HepG2 (cell line): ENCODE results near the gene SIRT7. TPM values are rescaled to one million over a fixed set of nuclear protein-coding genes. Genes with fewer than 3 reads are reported as not detected.

Experiments
- AHR ChIP-seq: IDR thresholded peaks from 2 replicates; pipeline ENCODE4 v1.6.1; 2018; ENCODE audit warnings: missing genetic modification reagents, missing compliant biosample characterization
- ARID4A ChIP-seq: sonication (generic); formaldehyde crosslinking; IDR thresholded peaks from 2 replicates; pipeline ENCODE4 v1.5.0; 2020; ENCODE audit warnings: mild to moderate bottlenecking, missing genetic modification reagents, borderline replicate concordance
- BATF2 ChIP-seq: sonication (generic); formaldehyde crosslinking; IDR thresholded peaks from 2 replicates; pipeline ENCODE4 v1.8.0; 2022; ENCODE audit warnings: mild to moderate bottlenecking, missing genetic modification reagents, moderate library complexity
- DBP ChIP-seq: sonication (generic); formaldehyde crosslinking; IDR thresholded peaks from 2 replicates; pipeline ENCODE4 v1.4.0; 2020; ENCODE audit warnings: missing genetic modification reagents; ENCODE audit errors: not compliant biosample characterization
- HNF4G ChIP-seq, 2 experiments: sonication (generic) in 1 of 2; formaldehyde crosslinking in 1 of 2; IDR thresholded peaks; 2 replicates each; pipeline versions ENCODE4 v1.4.0 to v1.6.1; 2011 to 2020; ENCODE audit warnings: borderline replicate concordance in 2 of 2, low read depth in 2 of 2, mild to moderate bottlenecking in 2 of 2, low read length in 1 of 2, missing genetic modification reagents in 1 of 2, moderate library complexity in 1 of 2
- ISL2 ChIP-seq: sonication (generic); formaldehyde crosslinking; IDR thresholded peaks from 2 replicates; pipeline ENCODE4 v1.5.0; 2020; ENCODE audit warnings: missing genetic modification reagents
- KLF12 ChIP-seq: sonication (generic); formaldehyde crosslinking; IDR thresholded peaks from 2 replicates; pipeline ENCODE4 v1.4.0; 2020; ENCODE audit warnings: missing genetic modification reagents, borderline replicate concordance
- MTF2 ChIP-seq: sonication (generic); formaldehyde crosslinking; IDR thresholded peaks from 2 replicates; pipeline ENCODE4 v1.5.0; 2020; ENCODE audit warnings: missing genetic modification reagents, borderline replicate concordance
- NCOA5 ChIP-seq: sonication (generic); formaldehyde crosslinking; IDR thresholded peaks from 2 replicates; pipeline ENCODE4 v1.4.0; 2020; ENCODE audit warnings: missing genetic modification reagents
- NFE2L1 ChIP-seq: sonication (generic); formaldehyde crosslinking; IDR thresholded peaks from 2 replicates; pipeline ENCODE4 v1.4.0; 2020; ENCODE audit warnings: missing genetic modification reagents, mild to moderate bottlenecking, borderline replicate concordance
- ZBTB1 ChIP-seq: sonication (generic); formaldehyde crosslinking; IDR thresholded peaks from 2 replicates; pipeline ENCODE4 v1.4.0; 2020; ENCODE audit warnings: missing genetic modification reagents, borderline replicate concordance
- ZFP36L1 ChIP-seq: sonication (generic); formaldehyde crosslinking; IDR thresholded peaks from 2 replicates; pipeline ENCODE4 v1.8.0; 2022; ENCODE audit warnings: mild to moderate bottlenecking, missing genetic modification reagents, moderate library complexity
- ZNF24 ChIP-seq: fragments of 450-650 bp; IDR thresholded peaks from 2 replicates; pipeline ENCODE4 v1.6.1; 2017; ENCODE audit warnings: antibody characterized with exemption, mild to moderate bottlenecking
- ZNF496 ChIP-seq: sonication (generic); formaldehyde crosslinking; IDR thresholded peaks from 2 replicates; pipeline ENCODE4 v1.8.1; 2023; ENCODE audit warnings: mild to moderate bottlenecking, moderate library complexity, missing genetic modification reagents; ENCODE audit not compliant: insufficient replicate concordance
- ZNF646 ChIP-seq: sonication (generic); formaldehyde crosslinking; IDR thresholded peaks from 2 replicates; pipeline ENCODE4 v1.9.0; 2021; ENCODE audit warnings: mild to moderate bottlenecking, missing genetic modification reagents
- ZNF777 ChIP-seq: sonication (generic); formaldehyde crosslinking; IDR thresholded peaks from 2 replicates; pipeline ENCODE4 v1.4.0; 2020; ENCODE audit warnings: missing genetic modification reagents
- polyA plus RNA-seq, 8 experiments: library from polyadenylated mRNA; depleted of rRNA in 3 of 8; stranded (reverse) in 7 of 8; unstranded in 1 of 8; fragments of >200 nt; fragmentation: Illumina TruSeq in 4 of 8; extraction: Trizol in 4 of 8; gene quantifications; 2 replicates each; pipeline versions ENCODE4 v1.2.1 to v1.2.3, GENCODE V29; 2011 to 2016; ENCODE audit warnings: low read depth in 4 of 8, missing spikeins in 1 of 8, mixed read lengths in 1 of 8; ENCODE audit not compliant: insufficient read depth in 1 of 8
- total RNA-seq, 5 experiments: library from RNA; depleted of rRNA; stranded (reverse); fragments of >200 nt; fragmentation: Illumina TruSeq; extraction: Trizol; gene quantifications; 2 replicates each; pipeline ENCODE4 v1.2.3, GENCODE V29; 2016; ENCODE audit warnings: low read depth in 1 of 5

Gene SIRT7
- total and polyA plus RNA-seq, 2 of the 13 experiments (the other 11 are each of a cell fraction or from before 2014, with no cell fraction given), result 8.3 to 24.8 TPM

- TF ChIP-seq ZNF496 (CRISPR knock-in tag) (no peak), ZNF777 (CRISPR knock-in tag) (no peak), ZBTB1 (no peak), DBP (CRISPR knock-in tag) (no peak), AHR (CRISPR knock-in tag) (no peak), ZNF646 (CRISPR knock-in tag) (no peak), HNF4G (IDR thresholded peaks at IDR 0.05; ENCODE audit: borderline replicate concordance, low read depth, low read length) (no peak), HNF4G (CRISPR knock-in tag; IDR thresholded peaks at IDR 0.05; ENCODE audit: borderline replicate concordance, low read depth) (no peak; the same call in 1 of the 2 replicates), KLF12 (no peak), NFE2L1 (no peak), BATF2 (CRISPR knock-in tag) (no peak), MTF2 (CRISPR knock-in tag) (no peak), ZNF24 (no peak), ZFP36L1 (CRISPR knock-in tag) (no peak), ARID4A (CRISPR knock-in tag) (no peak), NCOA5 (no peak), ISL2 (CRISPR knock-in tag) (no peak)
These were observed 27.3 kb downstream of the SIRT7 start (continued) for GRCh38 chr17:81890447-81891302.
